D721Med (cell line): Measurements from ENCODE around the gene TUBB6.

Experiments used
- DNase-seq: peaks from one replicate; pipeline ENCODE4 v3.0.0; 2011; ENCODE audit warnings: low spot score; ENCODE audit not compliant: insufficient read length
- FAIRE-seq: peaks from 2 replicates; lab custom pipeline; 2011; peaks lifted over from hg19 to GRCh38; lab: Jason Lieb, UNC
- CTCF ChIP-seq: IDR thresholded peaks from 2 replicates; pipeline ENCODE4 v1.5.1; 2012; ENCODE audit warnings: mild to moderate bottlenecking, control low read depth; ENCODE audit not compliant: insufficient read depth; ENCODE audit errors: missing control alignments

The TUBB6 gene

GRCh38 chr18:12315490-12315889 is 7.4 kb downstream of the TUBB6 start:
- DNase-seq: no peak
- TF ChIP-seq CTCF: no peak
- FAIRE-seq: no peak

DNA sequence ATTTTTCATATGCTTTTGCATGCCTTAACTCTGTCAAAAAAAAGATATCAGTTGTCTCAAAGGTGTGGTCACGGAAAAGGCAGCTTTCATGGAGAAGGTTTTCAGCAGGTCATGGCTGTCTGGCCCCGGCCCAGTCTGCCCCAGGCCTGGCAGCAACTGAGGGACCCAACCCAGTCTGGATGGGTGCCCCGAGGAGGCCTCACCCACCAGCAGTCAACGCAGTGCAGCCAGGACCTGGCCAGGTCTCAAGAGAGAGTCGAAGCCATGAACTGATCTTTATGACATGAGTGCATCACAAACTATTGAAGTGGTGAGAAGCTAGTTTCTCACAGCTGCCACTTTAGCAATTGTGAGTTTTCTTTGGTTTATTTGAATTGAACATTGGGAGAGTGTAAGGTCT is 7.9 kb downstream of the TUBB6 start:
- FAIRE-seq (no peak), DNase-seq (no peak)
- TF ChIP-seq CTCF: no peak

GRCh38 chr18:12317664-12318333 is 9.8 kb downstream of the TUBB6 start:
- DNase-seq (no peak), FAIRE-seq (no peak)
- no peak for TF ChIP-seq CTCF

GRCh38 chr18:12318334-12318697 is 10.3 kb downstream of the TUBB6 start:
- TF ChIP-seq CTCF: no peak
- FAIRE-seq (no peak), DNase-seq (no peak)

DNA sequence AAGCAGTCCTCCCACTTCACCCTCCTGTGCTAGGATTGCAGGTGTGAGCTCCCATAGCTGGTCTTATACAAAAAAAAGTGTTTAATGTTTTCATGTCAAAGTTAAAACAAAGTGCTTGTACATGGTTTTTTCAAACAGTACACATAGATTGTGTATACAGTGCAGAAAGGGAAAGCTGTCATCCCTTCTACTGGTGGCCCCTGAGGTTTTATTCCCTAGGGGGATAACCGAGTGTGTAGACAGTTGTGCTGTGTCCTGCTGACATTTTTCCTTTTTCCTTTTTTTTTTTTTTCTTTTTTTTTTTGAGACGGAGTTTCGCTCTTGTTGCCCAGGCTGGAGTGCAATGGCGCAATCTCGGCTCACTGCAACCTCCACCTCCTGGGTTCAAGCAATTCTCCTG is 10.8 kb downstream of the TUBB6 start:
- no peak for DNase-seq
- no peak for FAIRE-seq
- no peak for TF ChIP-seq CTCF

- no peak for FAIRE-seq
- TF ChIP-seq CTCF: no peak
- DNase-seq: no peak
Measured at GRCh38 chr18:12321333-12321732, 13.3 kb downstream of the TUBB6 start.

- TF ChIP-seq CTCF: no peak
- no peak for DNase-seq
- FAIRE-seq: no peak
Measured at GRCh38 chr18:12324991-12325725, 17.1 kb downstream of the TUBB6 start.
